ENCODE results near the gene TCAP. TPM values are rescaled to one million over a fixed set of nuclear protein-coding genes. Genes with fewer than 3 reads are reported as not detected.
A peak's percentile ranks its signal among the peaks of the same experiment; 100 is the strongest.

The TCAP gene
- total and polyA plus RNA-seq, 2 experiments from 2014 or later, result 0.61 to 2.1 TPM

GRCh38 chr17:39666601-39667261 is 1.6 kb downstream of the TCAP start:
- H3K4me2 ChIP-seq, result peak overlapping the region; percentile 90
- H3K9me2 ChIP-seq (ENCODE audit: insufficient read depth), result no peaks in the 10 kb centered on the region
- no peaks in the 10 kb centered on the region; the same call in 1 of the 2 replicates for H4K20me1 ChIP-seq (replicated peaks; ENCODE audit: insufficient read depth)
- Mint-ChIP-seq H3K27me3 (ENCODE audit: insufficient read depth, low read depth, poor library complexity) (peaks cover 29% of the 10 kb centered on the region), H3K27ac (no peak overlapping the region), H3K36me3 (ENCODE audit: low read depth) (no peaks in the 10 kb centered on the region; the same call in 2 of the 3 replicates), H3K4me1 (peaks cover 48% of the 10 kb centered on the region), H3K4me3 (peak overlapping the region; percentile 51; the same call in 2 of the 3 replicates), H3K9me3 (no peaks in the 10 kb centered on the region; the same call in 2 of the 3 replicates)
- no peaks in the 10 kb centered on the region for H3K36me3 ChIP-seq (ENCODE audit: insufficient read depth)
- ATAC-seq (no peak), DNase-seq (ENCODE audit: low spot score) (no peak)
- H3K4me3 ChIP-seq, result peak overlapping the region; percentile 64
- H3K79me2 ChIP-seq (replicated peaks; ENCODE audit: insufficient read depth), result no peaks in the 10 kb centered on the region
- no peak overlapping the region for H3K27ac ChIP-seq (ENCODE audit: low read depth)
- no peak for TF ChIP-seq EZH2 (IDR thresholded peaks at IDR 0.05; ENCODE audit: low read depth, unreplicated experiment)
- no peak for TF ChIP-seq JUNB (IDR thresholded peaks at IDR 0.05; ENCODE audit: unreplicated experiment)
- TF ChIP-seq, protein P1, sequence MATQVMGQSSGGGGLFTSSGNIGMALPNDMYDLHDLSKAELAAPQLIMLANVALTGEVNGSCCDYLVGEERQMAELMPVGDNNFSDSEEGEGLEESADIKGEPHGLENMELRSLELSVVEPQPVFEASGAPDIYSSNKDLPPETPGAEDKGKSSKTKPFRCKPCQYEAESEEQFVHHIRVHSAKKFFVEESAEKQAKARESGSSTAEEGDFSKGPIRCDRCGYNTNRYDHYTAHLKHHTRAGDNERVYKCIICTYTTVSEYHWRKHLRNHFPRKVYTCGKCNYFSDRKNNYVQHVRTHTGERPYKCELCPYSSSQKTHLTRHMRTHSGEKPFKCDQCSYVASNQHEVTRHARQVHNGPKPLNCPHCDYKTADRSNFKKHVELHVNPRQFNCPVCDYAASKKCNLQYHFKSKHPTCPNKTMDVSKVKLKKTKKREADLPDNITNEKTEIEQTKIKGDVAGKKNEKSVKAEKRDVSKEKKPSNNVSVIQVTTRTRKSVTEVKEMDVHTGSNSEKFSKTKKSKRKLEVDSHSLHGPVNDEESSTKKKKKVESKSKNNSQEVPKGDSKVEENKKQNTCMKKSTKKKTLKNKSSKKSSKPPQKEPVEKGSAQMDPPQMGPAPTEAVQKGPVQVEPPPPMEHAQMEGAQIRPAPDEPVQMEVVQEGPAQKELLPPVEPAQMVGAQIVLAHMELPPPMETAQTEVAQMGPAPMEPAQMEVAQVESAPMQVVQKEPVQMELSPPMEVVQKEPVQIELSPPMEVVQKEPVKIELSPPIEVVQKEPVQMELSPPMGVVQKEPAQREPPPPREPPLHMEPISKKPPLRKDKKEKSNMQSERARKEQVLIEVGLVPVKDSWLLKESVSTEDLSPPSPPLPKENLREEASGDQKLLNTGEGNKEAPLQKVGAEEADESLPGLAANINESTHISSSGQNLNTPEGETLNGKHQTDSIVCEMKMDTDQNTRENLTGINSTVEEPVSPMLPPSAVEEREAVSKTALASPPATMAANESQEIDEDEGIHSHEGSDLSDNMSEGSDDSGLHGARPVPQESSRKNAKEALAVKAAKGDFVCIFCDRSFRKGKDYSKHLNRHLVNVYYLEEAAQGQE (IDR thresholded peaks at IDR 0.05; ENCODE audit: unreplicated experiment), result no peak
- no peak for TF ChIP-seq ETS1 (IDR thresholded peaks at IDR 0.05)
- TF ChIP-seq STAT1 (IDR thresholded peaks at IDR 0.05; ENCODE audit: unreplicated experiment), result no peak
- TF ChIP-seq ZNF114 (CRISPR knock-in tag; IDR thresholded peaks at IDR 0.05), result no peak
- no peak for TF ChIP-seq NANOG (IDR thresholded peaks at IDR 0.05; ENCODE audit: borderline replicate concordance)
- TF ChIP-seq ZNF331 (CRISPR knock-in tag; IDR thresholded peaks at IDR 0.05; ENCODE audit: low read depth), result no peak
- no peak for TF ChIP-seq CREB1 (CRISPR knock-in tag; IDR thresholded peaks at IDR 0.05; ENCODE audit: low read depth)
- no peak for TF ChIP-seq EZH2phosphoT487 (IDR thresholded peaks at IDR 0.05; ENCODE audit: unreplicated experiment)
- TF ChIP-seq ZNF462 (CRISPR knock-in tag; IDR thresholded peaks at IDR 0.05), result no peak
- TF ChIP-seq POLR2AphosphoS5 (IDR thresholded peaks at IDR 0.05; ENCODE audit: low read depth), result no peak
- H3F3A ChIP-seq (replicated peaks; ENCODE audit: low read depth), result peaks cover 3% of the 10 kb centered on the region
- no peak overlapping the region for H2AFZ ChIP-seq
- H3K4me1 ChIP-seq (ENCODE audit: insufficient read depth), result peaks cover 46% of the 10 kb centered on the region
- H3K27me3 ChIP-seq (ENCODE audit: insufficient read depth), result peaks cover 41% of the 10 kb centered on the region
